IMR-90 (cell line): ENCODE measurements around the gene PAK4.

ENCODE experiments used
- BHLHE40 ChIP-seq: fragments of 150-350 bp; IDR thresholded peaks from 2 replicates; pipeline ENCODE4 v1.6.1; 2016; ENCODE audit warnings: mild to moderate bottlenecking, low read depth, low read length
- CHD1 ChIP-seq: IDR thresholded peaks from 2 replicates; pipeline ENCODE4 v1.6.1; 2012; ENCODE audit warnings: low read depth, low read length, improper control_type of control experiment
- CTCF ChIP-seq: conservative IDR thresholded peaks from 2 replicates; pipeline ENCODE4 v1.5.1; 2012; ENCODE audit warnings: mild to moderate bottlenecking, low read depth, low read length, improper control_type of control experiment
- ELK1 ChIP-seq: fragments of 150-350 bp; IDR thresholded peaks from 2 replicates; pipeline ENCODE4 v1.6.1; 2016; ENCODE audit warnings: low read depth, mild to moderate bottlenecking, low read length, moderate library complexity, borderline replicate concordance
- FOS ChIP-seq: fragments of 150-350 bp; IDR thresholded peaks from 2 replicates; pipeline ENCODE4 v1.6.1; 2016; ENCODE audit warnings: low read depth, low read length
- MAFK ChIP-seq: IDR thresholded peaks from 2 replicates; pipeline ENCODE4 v1.6.1; 2012; ENCODE audit warnings: low read depth, low read length, improper control_type of control experiment
- MXI1 ChIP-seq: IDR thresholded peaks from 2 replicates; pipeline ENCODE4 v1.6.1; 2012; ENCODE audit warnings: low read depth, mild to moderate bottlenecking, low read length, moderate library complexity, borderline replicate concordance
- POLR2A ChIP-seq: IDR thresholded peaks from 2 replicates; pipeline ENCODE4 v1.6.1; 2012; ENCODE audit warnings: mild to moderate bottlenecking, low read depth, low read length
- RAD21 ChIP-seq: IDR thresholded peaks from 2 replicates; pipeline ENCODE4 v1.6.1; 2012; ENCODE audit warnings: low read length, improper control_type of control experiment
- USF2 ChIP-seq: fragments of 150-350 bp; IDR thresholded peaks from 2 replicates; pipeline ENCODE4 v1.6.1; 2017; ENCODE audit warnings: mild to moderate bottlenecking, antibody characterized with exemption, low read length, low read depth

- TF ChIP-seq CTCF (no peak), POLR2A (no peak), BHLHE40 (no peak), ELK1 (no peak), CHD1 (no peak), USF2 (no peak), MXI1 (no peak), MAFK (no peak), RAD21 (no peak), FOS (no peak)
Observed at GRCh38 chr19:39127812-39128515, 2.4 kb downstream of the PAK4 start.
